PC-3 (cell line): ENCODE data around the gene AUTS2.

Source experiments
- CTCF ChIP-seq: fragments of 300-600 bp; sonication (generic); conservative IDR thresholded peaks from 2 replicates; pipeline ENCODE4 v1.5.1; 2017; ENCODE audit warnings: antibody characterized with exemption, low read depth, mild to moderate bottlenecking, low read length
- EZH2 ChIP-seq: fragments of 300-600 bp; sonication (generic); IDR thresholded peaks from one replicate; pipeline ENCODE4 v1.6.1; 2017; ENCODE audit warnings: antibody characterized with exemption, mild to moderate bottlenecking, low read length; ENCODE audit not compliant: unreplicated experiment
- EZH2phosphoT487 ChIP-seq: fragments of 300-600 bp; sonication (generic); IDR thresholded peaks from 2 replicates; pipeline ENCODE4 v1.6.1; 2018; ENCODE audit warnings: mild to moderate bottlenecking, antibody characterized with exemption, low read length, borderline replicate concordance

- no peak for TF ChIP-seq CTCF
- TF ChIP-seq EZH2 = no peak
- TF ChIP-seq EZH2phosphoT487 = no peak
Measured at GRCh38 chr7:69778138-69778537, 179.9 kb downstream of the AUTS2 start.
